Left lung (tissue), 10 donors: ENCODE results near the gene WDR7. TPM values are rescaled to one million over a fixed set of nuclear protein-coding genes. Genes with fewer than 3 reads are reported as not detected.

Experiments
- ATAC-seq: fragments of 200-7000 bp; cut with Tn5 transposase; one replicate; pipeline ENCODE4 v1.9.1; 2020; ENCODE audit warnings: moderate library complexity
- DNase-seq, 4 donors: peaks; one replicate each; pipeline ENCODE4 v3.0.0-alpha.2; 2013 to 2020
- H3K27ac ChIP-seq, 2 donors: fragments of 200-600 bp; sonication (generic) in 1 of 2; one replicate each; pipeline versions ENCODE4 v1.5.0 to v1.8.0; 2020 to 2021
- H3K27me3 ChIP-seq, 2 donors: fragments of 200-600 bp; sonication (generic) in 1 of 2; one replicate each; pipeline versions ENCODE4 v1.5.0 to v1.8.0; 2020 to 2021
- H3K36me3 ChIP-seq, 2 donors: fragments of 200-600 bp; sonication (generic) in 1 of 2; one replicate each; pipeline versions ENCODE4 v1.5.0 to v1.8.0; 2020 to 2021
- H3K4me1 ChIP-seq, 2 donors: fragments of 200-600 bp; one replicate each; pipeline ENCODE4 v1.8.0; 2021
- H3K4me3 ChIP-seq, 2 donors: fragments of 200-600 bp; sonication (generic) in 1 of 2; one replicate each; pipeline versions ENCODE4 v1.5.0 to v1.8.0; 2020 to 2021; ENCODE audit warnings: mild to moderate bottlenecking in 1 of 2
- H3K9me3 ChIP-seq, 2 donors: fragments of 200-600 bp; sonication (generic) in 1 of 2; one replicate each; pipeline versions ENCODE4 v1.5.0 to v1.8.0; 2020 to 2021
- CTCF ChIP-seq, 2 donors: fragments of 200-600 bp; sonication (generic) in 1 of 2; IDR thresholded peaks; one replicate each; pipeline versions ENCODE4 v1.5.0 to v1.8.0; 2021; ENCODE audit warnings: antibody characterized with exemption in 2 of 2
- intact Hi-C, 2 donors: fragments of 100-400 bp; cut with DNase I; formaldehyde crosslinking; loops; one replicate each; pipeline versions ENCODE4 v1.11.2 to v1.14.2; 2022
- polyA plus RNA-seq, 6 donors: library from polyadenylated mRNA; unstranded; fragments of 120-200 nt; gene quantifications; one replicate each; pipeline ENCODE4 v1.2.1, GENCODE V29; 2013; ENCODE audit not compliant: insufficient read length in 6 of 6
- total RNA-seq, 2 donors: library from RNA; stranded (reverse); fragmentation: NEBNext Ultra II Directional; extraction: Animal tissue kit (Norgen Biotek cat#: 25700); gene quantifications; one replicate each; pipeline ENCODE4 v1.2.1, GENCODE V29; 2021
- donor health status: DM: no; HTN: yes; CAD: no.
- donor health status: DM: no; HTN: no; CAD: no.

The WDR7 gene
- total and polyA plus RNA-seq, 8 donors = 10.9 to 37.7 (median 12.8) TPM

GRCh38 chr18:57059366-57059765 is 408.2 kb downstream of the WDR7 start:
- Histone ChIP-seq H3K4me3 (no peak overlapping the region), H3K27ac (no peak overlapping the region), H3K9me3 (no peaks in the 10 kb centered on the region), H3K36me3 (no peaks in the 10 kb centered on the region), H3K27me3 (peaks cover 0 to 7% of the 10 kb centered on the region in 2 donors), H3K4me1 (no peaks in the 10 kb centered on the region)
- intact Hi-C loops = no loop called here
- TF ChIP-seq CTCF (IDR thresholded peaks at IDR 0.05) = no peak
- no peak for ATAC-seq
- no peak for DNase-seq

GRCh38 chr18:57060814-57061213 is 409.7 kb downstream of the WDR7 start:
- H3K4me3 ChIP-seq = no peak overlapping the region
- H3K36me3 ChIP-seq = no peaks in the 10 kb centered on the region
- H3K27ac ChIP-seq = no peak overlapping the region
- ATAC-seq (no peak), DNase-seq (no peak)
- TF ChIP-seq CTCF (IDR thresholded peaks at IDR 0.05) = no peak
- intact Hi-C loops = no loop called here
- no peaks in the 10 kb centered on the region for H3K9me3 ChIP-seq
- H3K27me3 ChIP-seq = peaks cover 0 to 7% of the 10 kb centered on the region in 2 donors
- H3K4me1 ChIP-seq = no peaks in the 10 kb centered on the region

GRCh38 chr18:57062178-57062577 is 411.0 kb downstream of the WDR7 start:
- H3K27ac ChIP-seq = no peak overlapping the region
- intact Hi-C loops = no loop called here
- TF ChIP-seq CTCF (IDR thresholded peaks at IDR 0.05) = no peak
- DNase-seq = no peak
- H3K9me3 ChIP-seq = no peaks in the 10 kb centered on the region
- no peaks in the 10 kb centered on the region for H3K4me1 ChIP-seq
- peaks cover 0 to 7% of the 10 kb centered on the region in 2 donors for H3K27me3 ChIP-seq
- H3K36me3 ChIP-seq = no peaks in the 10 kb centered on the region
- no peak for ATAC-seq
- no peak overlapping the region for H3K4me3 ChIP-seq

- no peak overlapping the region for H3K4me3 ChIP-seq
- H3K9me3 ChIP-seq = no peaks in the 10 kb centered on the region
- DNase-seq (peak in 1 of 4 donors; percentile 73), ATAC-seq (no peak)
- H3K36me3 ChIP-seq = no peaks in the 10 kb centered on the region
- H3K27ac ChIP-seq = no peak overlapping the region
- intact Hi-C loops = no loop called here
- H3K27me3 ChIP-seq = peaks cover 0 to 7% of the 10 kb centered on the region in 2 donors
- TF ChIP-seq CTCF (IDR thresholded peaks at IDR 0.05) = no peak
- no peaks in the 10 kb centered on the region for H3K4me1 ChIP-seq
Measured at GRCh38 chr18:57062844-57063243, 411.7 kb downstream of the WDR7 start.

GRCh38 chr18:57063601-57064103 is 412.5 kb downstream of the WDR7 start:
- no peaks in the 10 kb centered on the region for H3K4me1 ChIP-seq
- no peak for DNase-seq
- TF ChIP-seq CTCF (IDR thresholded peaks at IDR 0.05) = no peak
- intact Hi-C loops = no loop called here
- H3K36me3 ChIP-seq = no peaks in the 10 kb centered on the region
- no peak overlapping the region for H3K27ac ChIP-seq
- H3K27me3 ChIP-seq = peaks cover 0 to 3% of the 10 kb centered on the region in 2 donors
- no peaks in the 10 kb centered on the region for H3K9me3 ChIP-seq
- no peak for ATAC-seq
- no peak overlapping the region for H3K4me3 ChIP-seq
